Adrenal gland (tissue), 5 donors: ENCODE data around the gene CYP3A7.

Experiments used
- POLR2A ChIP-seq, 2 donors: fragments of 450-650 bp; IDR thresholded peaks; one replicate each; pipeline ENCODE4 v1.6.1; 2017; ENCODE audit warnings: antibody characterized with exemption in 2 of 2, mild to moderate bottlenecking in 2 of 2, moderate library complexity in 1 of 2
- TF ChIP-seq, protein P1 (sequence below), 6 experiments: fragments of 450-650 bp in 4 of 6; fragments of 200-600 bp in 2 of 6; sonication (generic) in 1 of 6; IDR thresholded peaks; 1 replicate in 5 of 6; 2 replicates in 1 of 6; pipeline versions ENCODE4 v1.5.1 to v1.8.0; 2016 to 2021; ENCODE audit warnings: antibody characterized with exemption in 6 of 6, mild to moderate bottlenecking in 2 of 6, moderate library complexity in 1 of 6
- donor health status: DM: no; HTN: no; CAD: no.

DNA sequence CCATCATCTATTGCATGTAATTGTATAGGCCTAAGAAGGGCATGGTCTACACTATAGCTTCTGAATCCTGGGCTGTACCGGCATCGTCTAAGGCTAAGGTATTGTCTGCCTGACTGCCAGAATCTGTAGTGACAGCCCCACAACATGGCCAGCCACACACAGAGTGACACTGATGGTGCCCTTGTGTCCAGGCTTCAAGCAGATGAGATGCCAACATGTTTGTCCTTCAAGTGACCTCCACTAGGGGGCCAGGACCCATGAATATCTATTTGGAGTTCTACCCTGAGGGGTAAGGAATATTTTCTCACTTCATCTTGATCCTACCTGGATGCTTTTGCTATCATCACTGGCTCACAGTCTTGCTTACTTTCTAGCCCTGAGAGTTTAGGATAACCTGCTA is 1.5 kb downstream of the CYP3A7 start:
- no peak for TF ChIP-seq POLR2A (IDR thresholded peaks at IDR 0.05)
- TF ChIP-seq, protein P1, sequence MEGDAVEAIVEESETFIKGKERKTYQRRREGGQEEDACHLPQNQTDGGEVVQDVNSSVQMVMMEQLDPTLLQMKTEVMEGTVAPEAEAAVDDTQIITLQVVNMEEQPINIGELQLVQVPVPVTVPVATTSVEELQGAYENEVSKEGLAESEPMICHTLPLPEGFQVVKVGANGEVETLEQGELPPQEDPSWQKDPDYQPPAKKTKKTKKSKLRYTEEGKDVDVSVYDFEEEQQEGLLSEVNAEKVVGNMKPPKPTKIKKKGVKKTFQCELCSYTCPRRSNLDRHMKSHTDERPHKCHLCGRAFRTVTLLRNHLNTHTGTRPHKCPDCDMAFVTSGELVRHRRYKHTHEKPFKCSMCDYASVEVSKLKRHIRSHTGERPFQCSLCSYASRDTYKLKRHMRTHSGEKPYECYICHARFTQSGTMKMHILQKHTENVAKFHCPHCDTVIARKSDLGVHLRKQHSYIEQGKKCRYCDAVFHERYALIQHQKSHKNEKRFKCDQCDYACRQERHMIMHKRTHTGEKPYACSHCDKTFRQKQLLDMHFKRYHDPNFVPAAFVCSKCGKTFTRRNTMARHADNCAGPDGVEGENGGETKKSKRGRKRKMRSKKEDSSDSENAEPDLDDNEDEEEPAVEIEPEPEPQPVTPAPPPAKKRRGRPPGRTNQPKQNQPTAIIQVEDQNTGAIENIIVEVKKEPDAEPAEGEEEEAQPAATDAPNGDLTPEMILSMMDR (IDR thresholded peaks at IDR 0.05) = no peak
